ENCODE results near the gene MRFAP1L1.

MRFAP1L1 gene

GRCh38 chr4:6660430-6660829 is 49.2 kb downstream of the MRFAP1L1 start:
- peak; percentile 51 for DNase-seq (ENCODE audit: low read depth)

- DNase-seq (ENCODE audit: low read depth): no peak
These were observed 49.8 kb downstream of the MRFAP1L1 start for GRCh38 chr4:6659897-6660296.

- peak; percentile 29 for DNase-seq (ENCODE audit: low read depth)
These were observed 51.0 kb downstream of the MRFAP1L1 start for GRCh38 chr4:6658597-6659075.

DNA sequence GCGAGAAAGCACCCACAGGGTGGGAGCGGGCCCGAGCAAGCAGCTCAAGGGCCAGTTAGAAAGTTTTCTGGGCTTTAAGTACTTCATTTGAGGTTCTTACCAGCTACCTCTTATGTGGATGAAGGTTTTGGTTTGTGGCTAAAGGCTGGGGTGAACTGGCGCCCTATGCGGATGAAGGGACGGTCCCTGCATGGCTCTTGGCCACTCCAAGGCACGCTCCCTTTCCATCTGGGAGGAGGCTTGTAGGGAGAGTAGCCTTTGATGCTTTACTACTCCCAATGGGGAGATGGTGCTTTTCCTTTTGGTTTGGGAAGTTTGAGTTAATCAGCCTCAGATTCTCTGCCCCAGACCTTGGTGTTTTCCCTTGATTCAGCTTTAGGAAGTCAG is 51.5 kb downstream of the MRFAP1L1 start:
- no peak for DNase-seq (ENCODE audit: low read depth)

All from amniotic epithelial cell (primary cell).